HepG2 (cell line): ENCODE measurements around the gene UBE2N. TPM values are rescaled to one million over a fixed set of nuclear protein-coding genes. Genes with fewer than 3 reads are reported as not detected.

Experiments used
- LCORL ChIP-seq, 2 experiments: fragments of 450-650 bp in 1 of 2; sonication (generic) in 1 of 2; formaldehyde crosslinking in 1 of 2; IDR thresholded peaks; 2 replicates each; pipeline versions ENCODE4 v1.5.0 to v1.6.1; 2017 to 2020; ENCODE audit warnings: antibody characterized with exemption in 1 of 2, missing genetic modification reagents in 1 of 2
- MXD4 ChIP-seq: IDR thresholded peaks from 2 replicates; pipeline ENCODE4 v1.6.1; 2016; ENCODE audit warnings: mild to moderate bottlenecking, missing biosample characterization, missing genetic modification reagents
- RERE ChIP-seq: IDR thresholded peaks from 2 replicates; pipeline ENCODE4 v1.6.1; 2016; ENCODE audit warnings: low read depth, missing genetic modification reagents, missing compliant biosample characterization
- ZBTB2 ChIP-seq: sonication (generic); formaldehyde crosslinking; IDR thresholded peaks from 2 replicates; pipeline ENCODE4 v1.8.0; 2022; ENCODE audit warnings: low read depth, missing genetic modification reagents
- ZNF800 ChIP-seq: sonication (generic); formaldehyde crosslinking; IDR thresholded peaks from 2 replicates; pipeline ENCODE4 v1.4.0; 2020; ENCODE audit warnings: missing genetic modification reagents
- polyA plus RNA-seq, 8 experiments: library from polyadenylated mRNA; depleted of rRNA in 3 of 8; stranded (reverse) in 7 of 8; unstranded in 1 of 8; fragments of >200 nt; fragmentation: Illumina TruSeq in 4 of 8; extraction: Trizol in 4 of 8; gene quantifications; 2 replicates each; pipeline versions ENCODE4 v1.2.1 to v1.2.3, GENCODE V29; 2011 to 2016; ENCODE audit warnings: low read depth in 4 of 8, missing spikeins in 1 of 8, mixed read lengths in 1 of 8; ENCODE audit not compliant: insufficient read depth in 1 of 8
- total RNA-seq, 5 experiments: library from RNA; depleted of rRNA; stranded (reverse); fragments of >200 nt; fragmentation: Illumina TruSeq; extraction: Trizol; gene quantifications; 2 replicates each; pipeline ENCODE4 v1.2.3, GENCODE V29; 2016; ENCODE audit warnings: low read depth in 1 of 5
- TF ChIP-seq, protein P1 (sequence below): sonication (generic); formaldehyde crosslinking; IDR thresholded peaks from 2 replicates; pipeline ENCODE4 v1.4.0; 2020; ENCODE audit warnings: mild to moderate bottlenecking, missing genetic modification reagents, borderline replicate concordance
- TF ChIP-seq, protein P2 (sequence below): IDR thresholded peaks from 2 replicates; pipeline ENCODE4 v1.4.0; 2020; ENCODE audit warnings: mild to moderate bottlenecking, missing genetic modification reagents

The UBE2N gene
- total and polyA plus RNA-seq, 2 of the 13 experiments (the other 11 are each of a cell fraction or from before 2014, with no cell fraction given), result 188 to 197 TPM

- TF ChIP-seq, protein P1, sequence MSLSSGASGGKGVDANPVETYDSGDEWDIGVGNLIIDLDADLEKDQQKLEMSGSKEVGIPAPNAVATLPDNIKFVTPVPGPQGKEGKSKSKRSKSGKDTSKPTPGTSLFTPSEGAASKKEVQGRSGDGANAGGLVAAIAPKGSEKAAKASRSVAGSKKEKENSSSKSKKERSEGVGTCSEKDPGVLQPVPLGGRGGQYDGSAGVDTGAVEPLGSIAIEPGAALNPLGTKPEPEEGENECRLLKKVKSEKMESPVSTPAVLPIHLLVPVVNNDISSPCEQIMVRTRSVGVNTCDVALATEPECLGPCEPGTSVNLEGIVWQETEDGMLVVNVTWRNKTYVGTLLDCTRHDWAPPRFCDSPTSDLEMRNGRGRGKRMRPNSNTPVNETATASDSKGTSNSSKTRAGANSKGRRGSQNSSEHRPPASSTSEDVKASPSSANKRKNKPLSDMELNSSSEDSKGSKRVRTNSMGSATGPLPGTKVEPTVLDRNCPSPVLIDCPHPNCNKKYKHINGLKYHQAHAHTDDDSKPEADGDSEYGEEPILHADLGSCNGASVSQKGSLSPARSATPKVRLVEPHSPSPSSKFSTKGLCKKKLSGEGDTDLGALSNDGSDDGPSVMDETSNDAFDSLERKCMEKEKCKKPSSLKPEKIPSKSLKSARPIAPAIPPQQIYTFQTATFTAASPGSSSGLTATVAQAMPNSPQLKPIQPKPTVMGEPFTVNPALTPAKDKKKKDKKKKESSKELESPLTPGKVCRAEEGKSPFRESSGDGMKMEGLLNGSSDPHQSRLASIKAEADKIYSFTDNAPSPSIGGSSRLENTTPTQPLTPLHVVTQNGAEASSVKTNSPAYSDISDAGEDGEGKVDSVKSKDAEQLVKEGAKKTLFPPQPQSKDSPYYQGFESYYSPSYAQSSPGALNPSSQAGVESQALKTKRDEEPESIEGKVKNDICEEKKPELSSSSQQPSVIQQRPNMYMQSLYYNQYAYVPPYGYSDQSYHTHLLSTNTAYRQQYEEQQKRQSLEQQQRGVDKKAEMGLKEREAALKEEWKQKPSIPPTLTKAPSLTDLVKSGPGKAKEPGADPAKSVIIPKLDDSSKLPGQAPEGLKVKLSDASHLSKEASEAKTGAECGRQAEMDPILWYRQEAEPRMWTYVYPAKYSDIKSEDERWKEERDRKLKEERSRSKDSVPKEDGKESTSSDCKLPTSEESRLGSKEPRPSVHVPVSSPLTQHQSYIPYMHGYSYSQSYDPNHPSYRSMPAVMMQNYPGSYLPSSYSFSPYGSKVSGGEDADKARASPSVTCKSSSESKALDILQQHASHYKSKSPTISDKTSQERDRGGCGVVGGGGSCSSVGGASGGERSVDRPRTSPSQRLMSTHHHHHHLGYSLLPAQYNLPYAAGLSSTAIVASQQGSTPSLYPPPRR, result peak; percentile 79; the same call in 1 of the 2 replicates
- TF ChIP-seq, protein P2, sequence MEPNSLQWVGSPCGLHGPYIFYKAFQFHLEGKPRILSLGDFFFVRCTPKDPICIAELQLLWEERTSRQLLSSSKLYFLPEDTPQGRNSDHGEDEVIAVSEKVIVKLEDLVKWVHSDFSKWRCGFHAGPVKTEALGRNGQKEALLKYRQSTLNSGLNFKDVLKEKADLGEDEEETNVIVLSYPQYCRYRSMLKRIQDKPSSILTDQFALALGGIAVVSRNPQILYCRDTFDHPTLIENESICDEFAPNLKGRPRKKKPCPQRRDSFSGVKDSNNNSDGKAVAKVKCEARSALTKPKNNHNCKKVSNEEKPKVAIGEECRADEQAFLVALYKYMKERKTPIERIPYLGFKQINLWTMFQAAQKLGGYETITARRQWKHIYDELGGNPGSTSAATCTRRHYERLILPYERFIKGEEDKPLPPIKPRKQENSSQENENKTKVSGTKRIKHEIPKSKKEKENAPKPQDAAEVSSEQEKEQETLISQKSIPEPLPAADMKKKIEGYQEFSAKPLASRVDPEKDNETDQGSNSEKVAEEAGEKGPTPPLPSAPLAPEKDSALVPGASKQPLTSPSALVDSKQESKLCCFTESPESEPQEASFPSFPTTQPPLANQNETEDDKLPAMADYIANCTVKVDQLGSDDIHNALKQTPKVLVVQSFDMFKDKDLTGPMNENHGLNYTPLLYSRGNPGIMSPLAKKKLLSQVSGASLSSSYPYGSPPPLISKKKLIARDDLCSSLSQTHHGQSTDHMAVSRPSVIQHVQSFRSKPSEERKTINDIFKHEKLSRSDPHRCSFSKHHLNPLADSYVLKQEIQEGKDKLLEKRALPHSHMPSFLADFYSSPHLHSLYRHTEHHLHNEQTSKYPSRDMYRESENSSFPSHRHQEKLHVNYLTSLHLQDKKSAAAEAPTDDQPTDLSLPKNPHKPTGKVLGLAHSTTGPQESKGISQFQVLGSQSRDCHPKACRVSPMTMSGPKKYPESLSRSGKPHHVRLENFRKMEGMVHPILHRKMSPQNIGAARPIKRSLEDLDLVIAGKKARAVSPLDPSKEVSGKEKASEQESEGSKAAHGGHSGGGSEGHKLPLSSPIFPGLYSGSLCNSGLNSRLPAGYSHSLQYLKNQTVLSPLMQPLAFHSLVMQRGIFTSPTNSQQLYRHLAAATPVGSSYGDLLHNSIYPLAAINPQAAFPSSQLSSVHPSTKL (CRISPR knock-in tag), result peak; percentile 47; the same call in 1 of the 2 replicates
- TF ChIP-seq ZBTB2, result no peak
- TF ChIP-seq LCORL (IDR thresholded peaks at IDR 0.05), result no peak
- TF ChIP-seq LCORL (CRISPR knock-in tag; IDR thresholded peaks at IDR 0.05), result 0 out of 2 replicates have a peak, but pooled peaks have one; percentile 15
- TF ChIP-seq RERE (CRISPR knock-in tag), result peak; percentile 49; the same call in 1 of the 2 replicates
- TF ChIP-seq ZNF800 (CRISPR knock-in tag), result 0 out of 2 replicates have a peak, but pooled peaks have one; percentile 2
- TF ChIP-seq MXD4 (CRISPR knock-in tag), result 0 out of 2 replicates have a peak, but pooled peaks have one; percentile 55
Measured at GRCh38 chr12:93440043-93440835, 1.5 kb downstream of the UBE2N start (continued).
